HG02759 (cell line): ENCODE measurements around the gene TBC1D22A.

Experiments
- ATAC-seq: cut with Tn5 transposase; IDR thresholded peaks from one replicate; pipeline ENCODE4 v1.9.1; 2021; ENCODE audit warnings: mild to moderate bottlenecking, moderate library complexity; ENCODE audit not compliant: unreplicated experiment

The TBC1D22A gene

GRCh38 chr22:46946383-46946962 is 184.0 kb downstream of the TBC1D22A start:
- ATAC-seq = no peak

- no peak for ATAC-seq
Observed at GRCh38 chr22:46947516-46948257, 185.2 kb downstream of the TBC1D22A start.

- no peak for ATAC-seq
Observed at GRCh38 chr22:46948411-46949144, 186.1 kb downstream of the TBC1D22A start.

- ATAC-seq = no peak
Observed at GRCh38 chr22:46951350-46951749, 188.9 kb downstream of the TBC1D22A start.

GRCh38 chr22:46951973-46952372 is 189.5 kb downstream of the TBC1D22A start:
- ATAC-seq = no peak

- ATAC-seq = no peak
Observed at GRCh38 chr22:46953968-46954765, 191.7 kb downstream of the TBC1D22A start.

- no peak for ATAC-seq
Observed at GRCh38 chr22:46954781-46955180, 192.3 kb downstream of the TBC1D22A start.

- no peak for ATAC-seq
Observed at GRCh38 chr22:46956498-46957215, 194.2 kb downstream of the TBC1D22A start.

- no peak for ATAC-seq
Observed at GRCh38 chr22:46957521-46957920, 195.1 kb downstream of the TBC1D22A start.

GRCh38 chr22:46958191-46958590 is 195.7 kb downstream of the TBC1D22A start:
- no peak for ATAC-seq

- ATAC-seq = no peak
Observed at GRCh38 chr22:46958658-46959057, 196.2 kb downstream of the TBC1D22A start.

- ATAC-seq = no peak
Observed at GRCh38 chr22:46959369-46959768, 196.9 kb downstream of the TBC1D22A start.

- ATAC-seq = no peak
Observed at GRCh38 chr22:46961591-46962295, 199.3 kb downstream of the TBC1D22A start.

- ATAC-seq = no peak
Observed at GRCh38 chr22:46962406-46962805, 200.0 kb downstream of the TBC1D22A start.

- no peak for ATAC-seq
Observed at GRCh38 chr22:46963672-46964545, 201.5 kb downstream of the TBC1D22A start.

GRCh38 chr22:46964773-46965550 is 202.5 kb downstream of the TBC1D22A start:
- ATAC-seq = no peak

GRCh38 chr22:46965555-46966494 is 203.4 kb downstream of the TBC1D22A start:
- no peak for ATAC-seq
